Measurements from ENCODE around the gene LTBP1.

Gene LTBP1

GRCh38 chr2:33316328-33316727, 369.6 kb downstream of the LTBP1 start:
- DNase-seq (ENCODE audit: low read depth): no peak

GRCh38 chr2:33317369-33318007, 370.7 kb downstream of the LTBP1 start:
- no peak for DNase-seq (ENCODE audit: low read depth)

GRCh38 chr2:33318456-33318855, 371.7 kb downstream of the LTBP1 start:
- DNase-seq (ENCODE audit: low read depth): no peak

DNA sequence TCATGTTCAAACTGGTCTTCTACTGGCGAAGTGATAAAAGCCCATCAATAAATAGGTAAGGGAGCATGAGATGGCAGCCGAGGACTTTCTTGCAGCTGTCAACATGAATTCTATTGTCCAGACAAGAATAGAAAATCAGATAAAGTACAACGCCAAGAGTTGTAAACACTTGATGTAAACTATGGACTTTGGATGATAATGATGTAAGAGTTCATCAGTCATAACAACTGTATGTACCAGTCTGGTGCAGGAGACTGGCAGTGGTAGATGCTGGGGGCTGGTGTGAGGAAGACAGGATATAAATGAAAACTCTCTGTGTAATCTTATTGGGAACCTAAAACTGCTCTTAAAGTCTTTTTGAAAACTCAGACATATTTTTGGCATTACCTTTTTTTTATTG, 373.8 kb downstream of the LTBP1 start:
- peak; percentile 14 for DNase-seq (ENCODE audit: low read depth)

- DNase-seq (ENCODE audit: low read depth): peak; percentile 85
Measured at GRCh38 chr2:33321236-33321771, 374.6 kb downstream of the LTBP1 start.

DNA sequence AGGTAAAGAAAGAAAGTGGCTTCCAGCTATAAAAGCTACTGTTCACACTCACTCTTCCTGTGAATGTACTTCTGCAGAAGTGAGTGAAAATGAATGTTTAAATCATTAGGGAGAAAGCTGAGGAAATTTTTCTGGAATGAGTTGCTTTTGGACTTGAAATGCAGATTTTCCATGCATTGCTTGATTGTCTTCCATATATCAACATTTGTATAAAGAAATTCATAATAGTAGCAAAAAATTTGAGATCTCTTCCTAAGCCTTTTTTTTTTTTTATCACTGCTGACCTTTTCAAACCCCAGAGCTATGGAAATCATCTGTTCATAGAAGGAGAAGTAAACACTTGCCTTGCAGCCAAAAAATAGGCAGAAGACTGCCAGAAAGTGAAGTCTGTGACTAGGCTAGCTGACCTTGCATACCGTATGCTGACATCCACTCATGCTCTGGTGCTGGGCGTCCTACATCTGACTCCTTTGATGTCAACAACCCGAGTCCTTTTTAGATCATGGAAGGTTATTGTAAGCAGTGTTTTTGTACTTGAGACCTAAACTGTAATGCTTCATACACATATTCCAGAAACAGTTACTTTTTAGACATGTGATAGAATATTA, 375.2 kb downstream of the LTBP1 start:
- peak; percentile 47 for DNase-seq (ENCODE audit: low read depth)

DNA sequence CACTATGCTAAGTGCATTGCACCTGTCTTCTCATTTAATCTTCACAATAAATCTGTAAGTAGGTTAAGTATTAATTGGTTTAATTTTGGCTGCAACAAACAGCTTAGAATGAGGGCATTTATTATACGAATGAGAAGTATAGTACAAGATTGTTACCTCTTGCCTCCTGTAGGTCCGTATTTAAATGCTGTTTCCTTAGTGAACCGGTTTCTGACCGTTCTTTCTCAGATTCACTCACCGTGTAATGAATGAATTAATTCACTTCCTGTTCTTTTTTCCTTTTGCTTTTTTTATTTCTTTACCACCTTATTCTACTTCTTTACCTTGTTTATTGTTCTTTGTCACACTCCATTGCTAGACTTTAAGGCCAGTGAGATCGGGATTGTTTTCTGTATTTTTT, 375.9 kb downstream of the LTBP1 start:
- no peak for DNase-seq (ENCODE audit: low read depth)

DNA sequence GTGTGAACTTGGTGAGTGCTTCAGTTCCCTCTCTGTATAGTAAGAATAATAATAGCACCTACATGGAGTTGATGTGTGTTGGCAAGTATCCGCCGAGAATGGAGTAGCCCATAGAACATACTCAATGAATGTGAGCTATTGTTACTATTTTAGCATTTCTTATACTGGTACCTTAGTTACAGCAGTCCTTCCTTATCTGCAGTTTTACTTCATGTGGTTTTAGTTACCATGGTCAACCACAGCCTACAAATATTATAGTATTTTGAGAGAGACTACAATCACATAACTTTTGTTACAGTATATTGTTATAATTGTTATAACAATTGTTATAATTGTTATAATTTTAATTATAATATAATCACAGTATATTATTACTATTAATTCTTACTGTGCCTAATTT, 377.2 kb downstream of the LTBP1 start:
- DNase-seq (ENCODE audit: low read depth): no peak

- DNase-seq (ENCODE audit: low read depth): no peak
Measured at GRCh38 chr2:33326100-33326499, 379.3 kb downstream of the LTBP1 start.

DNA sequence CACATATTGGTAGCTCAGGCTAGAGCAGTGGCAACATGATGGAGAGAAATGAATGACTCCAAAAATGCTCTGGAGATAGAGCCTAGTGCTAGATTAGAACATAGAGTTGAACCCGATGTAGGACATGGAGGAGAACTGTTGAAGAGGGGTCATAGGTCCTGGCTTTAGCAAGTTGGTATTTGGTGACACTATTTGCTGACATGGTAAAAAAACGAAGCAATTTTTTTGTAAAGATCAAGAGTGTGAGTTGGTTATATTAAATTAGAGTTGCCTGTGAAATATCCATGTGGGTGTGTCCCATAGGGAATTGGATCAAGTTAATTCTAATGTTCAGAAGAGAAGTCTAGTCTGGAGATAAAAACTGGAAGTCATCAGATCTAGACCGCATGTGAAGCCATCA, 386.7 kb downstream of the LTBP1 start:
- no peak for DNase-seq (ENCODE audit: low read depth)

GRCh38 chr2:33334083-33334482, 387.3 kb downstream of the LTBP1 start:
- DNase-seq (ENCODE audit: low read depth): no peak

DNA sequence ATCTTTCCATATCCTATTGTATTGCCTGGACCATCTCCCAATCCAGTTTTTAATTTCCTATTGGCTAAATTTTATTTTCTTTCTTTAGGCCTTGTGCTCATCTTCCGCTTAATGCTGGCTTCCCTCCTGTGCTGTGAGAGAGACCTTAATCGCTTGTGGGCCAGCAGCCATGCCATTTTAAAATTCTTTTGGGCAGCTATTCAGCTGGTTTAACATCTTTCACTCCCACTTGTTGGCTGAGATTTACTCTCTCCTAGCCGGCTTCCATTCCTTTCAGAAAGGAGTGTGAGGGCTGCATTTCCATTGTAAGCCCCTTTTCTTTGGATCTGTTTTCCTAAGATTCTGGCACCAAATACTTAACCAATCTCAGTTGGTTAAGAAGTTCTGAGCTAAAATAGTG, 388.8 kb downstream of the LTBP1 start:
- no peak for DNase-seq (ENCODE audit: low read depth)

DNA sequence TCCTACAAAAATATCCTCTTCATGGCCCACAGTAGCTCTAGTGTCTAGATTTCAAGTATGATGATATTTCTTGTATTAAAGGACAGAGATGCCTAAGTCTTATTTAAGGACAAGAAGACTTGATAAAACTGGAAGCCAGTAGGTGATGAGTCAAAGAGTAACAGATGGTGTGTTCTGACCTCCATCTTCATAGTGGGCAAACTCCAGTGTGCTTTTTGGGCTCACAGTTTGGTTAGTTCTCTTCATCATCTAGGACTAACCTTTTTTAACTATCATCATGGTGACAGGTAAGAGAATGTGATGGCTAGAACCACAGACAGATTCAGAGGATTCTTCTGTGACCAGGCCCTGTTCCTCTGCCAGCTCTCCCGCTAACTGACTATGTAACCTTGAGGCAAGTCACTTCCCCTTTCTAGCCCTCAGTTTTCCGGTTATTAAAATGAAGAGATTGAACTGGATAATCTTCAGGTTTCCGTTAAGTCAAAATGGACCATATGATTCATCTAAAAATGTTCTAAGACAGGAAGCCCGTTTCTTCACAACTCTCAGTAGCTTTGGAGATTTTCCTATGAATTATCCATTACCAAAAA, 389.4 kb downstream of the LTBP1 start:
- no peak for DNase-seq (ENCODE audit: low read depth)

- no peak for DNase-seq (ENCODE audit: low read depth)
Measured at GRCh38 chr2:33337385-33337960, 390.7 kb downstream of the LTBP1 start.

- DNase-seq (ENCODE audit: low read depth): no peak
Measured at GRCh38 chr2:33337981-33338380, 391.2 kb downstream of the LTBP1 start.

GRCh38 chr2:33339269-33339668, 392.5 kb downstream of the LTBP1 start:
- no peak for DNase-seq (ENCODE audit: low read depth)

DNA sequence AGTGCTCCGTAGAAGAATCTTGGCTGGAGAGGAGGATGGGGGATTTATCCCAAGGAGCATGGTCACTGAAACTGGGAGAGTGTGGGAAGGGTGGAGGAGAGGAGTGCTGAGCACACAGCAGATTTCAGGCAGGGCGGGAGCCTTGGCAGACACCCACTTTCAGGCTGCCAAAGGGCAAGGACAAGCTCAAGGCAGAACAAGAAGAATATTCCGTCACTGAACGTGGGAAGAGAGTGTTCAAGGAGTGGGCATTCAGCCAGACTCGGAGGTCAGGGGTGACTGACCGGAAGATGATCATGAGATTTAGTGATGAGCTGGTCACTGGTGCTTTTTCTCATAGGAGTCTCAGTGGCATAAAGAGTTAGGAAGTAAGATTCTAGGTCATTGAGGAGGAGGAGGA, 393.5 kb downstream of the LTBP1 start:
- no peak for DNase-seq (ENCODE audit: low read depth)

DNA sequence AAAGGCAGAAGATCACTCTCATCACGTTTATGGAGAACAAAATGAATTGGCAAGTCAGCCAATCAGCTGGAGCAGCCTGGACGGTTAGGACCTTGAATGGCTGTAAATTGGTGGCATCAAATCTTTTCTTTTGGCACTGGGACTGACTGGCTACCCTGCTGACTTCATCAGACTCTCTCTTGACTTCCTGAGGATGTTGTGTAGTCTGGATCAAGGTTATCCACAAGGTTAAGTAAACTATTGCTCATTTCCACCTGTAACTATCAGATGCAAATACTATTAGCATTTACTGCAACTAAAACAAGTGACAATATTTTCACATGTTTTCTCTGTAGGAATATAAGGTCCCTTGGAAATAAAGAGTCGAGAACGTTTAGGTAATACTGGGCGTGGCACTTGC, 395.4 kb downstream of the LTBP1 start:
- no peak for DNase-seq (ENCODE audit: low read depth)

- DNase-seq (ENCODE audit: low read depth): no peak
Measured at GRCh38 chr2:33342705-33343104, 396.0 kb downstream of the LTBP1 start.

GRCh38 chr2:33343387-33343895, 396.7 kb downstream of the LTBP1 start:
- DNase-seq (ENCODE audit: low read depth): no peak

DNA sequence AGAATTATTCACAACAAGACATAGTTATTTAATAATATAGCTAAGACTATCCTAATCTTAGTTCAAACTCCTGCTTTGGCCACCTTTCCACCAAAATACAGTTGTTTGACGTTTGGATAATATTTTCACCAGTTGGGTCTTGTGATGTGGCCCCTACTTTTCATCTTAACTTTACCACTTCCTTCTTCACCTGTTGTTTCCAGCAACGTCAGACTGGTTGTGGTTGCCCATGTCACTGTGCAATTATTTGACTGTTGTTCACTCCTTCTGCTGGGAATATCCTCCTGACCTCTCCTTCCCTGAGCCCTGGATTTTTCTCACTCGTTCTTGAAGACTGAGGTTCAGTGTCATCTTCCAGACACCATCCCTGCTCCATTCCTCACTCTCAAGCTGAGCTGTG, 397.5 kb downstream of the LTBP1 start:
- no peak for DNase-seq (ENCODE audit: low read depth)

GRCh38 chr2:33347856-33348255, 401.1 kb downstream of the LTBP1 start:
- DNase-seq (ENCODE audit: low read depth): no peak

DNA sequence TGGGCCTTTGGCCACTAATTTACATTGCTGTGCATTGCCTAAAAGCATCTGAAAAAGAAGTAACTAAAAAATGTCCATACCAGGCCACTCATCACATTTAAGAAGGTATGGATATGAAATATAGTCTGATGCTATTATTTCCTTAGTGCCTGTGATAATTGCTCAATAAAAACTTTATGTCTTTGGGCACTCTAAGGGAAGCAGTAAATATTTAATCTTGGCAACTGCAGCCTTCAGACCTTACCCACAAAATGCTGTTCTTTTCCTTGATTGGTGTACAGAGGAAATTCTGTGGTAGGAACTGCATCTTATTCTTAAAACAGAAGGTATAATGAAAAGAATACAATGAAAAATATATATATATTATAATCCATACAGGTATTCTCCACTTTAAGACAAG, 403.9 kb downstream of the LTBP1 start:
- no peak for DNase-seq (ENCODE audit: low read depth)
